Measurements from ENCODE around the gene TBC1D16. TPM values are rescaled to one million over a fixed set of nuclear protein-coding genes. Genes with fewer than 3 reads are reported as not detected.
A peak's percentile ranks its signal among the peaks of the same experiment; 100 is the strongest.

Gene TBC1D16
- polyA plus RNA-seq, 1 experiment: 9.0 TPM

DNA sequence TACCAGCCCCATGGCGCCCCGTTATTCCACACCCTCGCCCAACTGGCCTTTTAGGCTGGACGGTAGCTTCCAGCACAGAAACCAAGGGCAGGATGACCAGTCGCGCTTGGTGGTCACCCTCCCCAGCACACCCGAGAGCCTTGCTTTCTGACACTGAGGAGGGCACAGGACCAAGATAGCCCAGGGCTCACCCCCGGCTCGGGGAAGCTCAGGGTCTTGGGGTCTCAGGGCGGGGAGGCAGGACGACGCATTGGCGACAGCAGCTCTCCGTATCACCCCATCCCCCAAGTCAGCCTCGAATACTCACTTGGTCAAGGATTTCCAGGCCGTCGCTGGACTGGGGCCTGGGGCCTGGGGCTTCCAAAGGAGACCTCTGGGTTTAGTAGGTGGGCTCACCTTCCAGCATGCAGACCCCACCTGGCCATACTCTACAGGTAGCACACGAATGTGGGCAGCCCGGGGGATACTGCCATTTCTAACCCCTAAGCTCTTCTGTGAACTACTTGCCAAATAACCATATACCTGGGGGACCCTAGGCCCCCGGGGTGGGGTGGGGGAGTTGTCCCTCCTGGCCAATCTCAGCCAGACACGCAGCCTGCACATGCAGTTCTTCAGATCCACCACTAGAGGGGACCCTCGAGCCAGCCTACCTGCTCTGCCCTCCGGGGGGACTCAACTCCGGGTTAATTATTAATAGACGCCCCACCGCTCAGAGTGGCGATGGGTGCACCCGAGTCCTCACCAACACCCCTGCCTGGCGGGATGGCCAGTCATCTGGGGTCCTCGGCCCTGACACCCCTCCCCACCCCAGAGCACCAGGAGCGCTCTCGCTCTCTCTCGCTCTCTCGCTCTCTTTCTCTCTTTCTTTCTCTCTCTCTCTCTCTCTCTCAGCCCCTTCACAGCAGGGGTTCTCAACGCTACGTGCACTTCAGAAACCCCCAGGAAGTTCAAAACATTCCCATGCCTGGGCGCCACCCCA, 30.0 kb downstream of the TBC1D16 start:
- CTCF ChIA-PET: interaction anchor here (0.6 to 5.1 kb wide), 26 partner anchors 9 to 360 kb away, joined by 3 to 51 read pairs (median 4); partner anchors contain the start of gene GAA
- no peak for DNase-seq (ENCODE audit: low read depth)

DNA sequence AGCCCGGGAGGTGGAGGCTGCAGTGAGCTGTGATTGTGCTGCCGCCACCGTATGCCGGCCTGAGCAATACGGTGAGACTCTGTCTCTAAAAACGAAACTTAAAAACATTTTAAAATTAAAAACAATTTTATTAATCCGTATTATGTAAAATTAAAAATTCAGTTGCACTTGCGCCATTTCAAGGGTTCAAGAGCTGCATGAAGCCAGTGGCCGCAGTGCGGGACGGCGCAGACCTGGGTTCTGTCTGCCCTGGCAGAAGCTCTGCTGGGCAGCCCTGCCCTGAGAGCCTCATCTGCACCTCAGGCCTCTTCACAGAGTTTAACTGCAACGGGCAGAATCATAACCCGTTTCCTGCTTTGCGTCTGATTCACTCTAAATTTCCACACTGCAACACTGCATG, 31.7 kb downstream of the TBC1D16 start:
- ChIA-PET POLR2A (no interaction called here), CTCF (interaction anchor here (0.9 to 2.5 kb wide), 5 partner anchors 9 to 97 kb away, joined by 3 to 21 read pairs (median 4); partner anchors contain the start of gene GAA)
- DNase-seq (ENCODE audit: low read depth): no peak
- H3K4me3 ChIP-seq (ENCODE audit: low read depth, low read length): no peak overlapping the region
- no peaks in the 10 kb centered on the region for H3K27me3 ChIP-seq (ENCODE audit: control insufficient read depth, insufficient read depth, low read length)
- TF ChIP-seq, protein P1, sequence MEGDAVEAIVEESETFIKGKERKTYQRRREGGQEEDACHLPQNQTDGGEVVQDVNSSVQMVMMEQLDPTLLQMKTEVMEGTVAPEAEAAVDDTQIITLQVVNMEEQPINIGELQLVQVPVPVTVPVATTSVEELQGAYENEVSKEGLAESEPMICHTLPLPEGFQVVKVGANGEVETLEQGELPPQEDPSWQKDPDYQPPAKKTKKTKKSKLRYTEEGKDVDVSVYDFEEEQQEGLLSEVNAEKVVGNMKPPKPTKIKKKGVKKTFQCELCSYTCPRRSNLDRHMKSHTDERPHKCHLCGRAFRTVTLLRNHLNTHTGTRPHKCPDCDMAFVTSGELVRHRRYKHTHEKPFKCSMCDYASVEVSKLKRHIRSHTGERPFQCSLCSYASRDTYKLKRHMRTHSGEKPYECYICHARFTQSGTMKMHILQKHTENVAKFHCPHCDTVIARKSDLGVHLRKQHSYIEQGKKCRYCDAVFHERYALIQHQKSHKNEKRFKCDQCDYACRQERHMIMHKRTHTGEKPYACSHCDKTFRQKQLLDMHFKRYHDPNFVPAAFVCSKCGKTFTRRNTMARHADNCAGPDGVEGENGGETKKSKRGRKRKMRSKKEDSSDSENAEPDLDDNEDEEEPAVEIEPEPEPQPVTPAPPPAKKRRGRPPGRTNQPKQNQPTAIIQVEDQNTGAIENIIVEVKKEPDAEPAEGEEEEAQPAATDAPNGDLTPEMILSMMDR (IDR thresholded peaks at IDR 0.05; ENCODE audit: insufficient read depth, low read depth, low read length): no peak
- H3K36me3 ChIP-seq (ENCODE audit: control insufficient read depth, insufficient read depth, low read length): peaks cover 11% of the 10 kb centered on the region

More for the DNA sequence above, 30.0 kb downstream of the TBC1D16 start:
- Histone ChIP-seq H3K36me3 (ENCODE audit: control insufficient read depth, insufficient read depth, low read length) (peaks cover 17% of the 10 kb centered on the region), H3K27me3 (ENCODE audit: control insufficient read depth, insufficient read depth, low read length) (no peaks in the 10 kb centered on the region), H3K4me3 (ENCODE audit: low read depth, low read length) (no peak overlapping the region)
- POLR2A ChIA-PET: no interaction called here
- TF ChIP-seq, protein P1 (IDR thresholded peaks at IDR 0.05; ENCODE audit: insufficient read depth, low read depth, low read length): peak; percentile 99

DNA sequence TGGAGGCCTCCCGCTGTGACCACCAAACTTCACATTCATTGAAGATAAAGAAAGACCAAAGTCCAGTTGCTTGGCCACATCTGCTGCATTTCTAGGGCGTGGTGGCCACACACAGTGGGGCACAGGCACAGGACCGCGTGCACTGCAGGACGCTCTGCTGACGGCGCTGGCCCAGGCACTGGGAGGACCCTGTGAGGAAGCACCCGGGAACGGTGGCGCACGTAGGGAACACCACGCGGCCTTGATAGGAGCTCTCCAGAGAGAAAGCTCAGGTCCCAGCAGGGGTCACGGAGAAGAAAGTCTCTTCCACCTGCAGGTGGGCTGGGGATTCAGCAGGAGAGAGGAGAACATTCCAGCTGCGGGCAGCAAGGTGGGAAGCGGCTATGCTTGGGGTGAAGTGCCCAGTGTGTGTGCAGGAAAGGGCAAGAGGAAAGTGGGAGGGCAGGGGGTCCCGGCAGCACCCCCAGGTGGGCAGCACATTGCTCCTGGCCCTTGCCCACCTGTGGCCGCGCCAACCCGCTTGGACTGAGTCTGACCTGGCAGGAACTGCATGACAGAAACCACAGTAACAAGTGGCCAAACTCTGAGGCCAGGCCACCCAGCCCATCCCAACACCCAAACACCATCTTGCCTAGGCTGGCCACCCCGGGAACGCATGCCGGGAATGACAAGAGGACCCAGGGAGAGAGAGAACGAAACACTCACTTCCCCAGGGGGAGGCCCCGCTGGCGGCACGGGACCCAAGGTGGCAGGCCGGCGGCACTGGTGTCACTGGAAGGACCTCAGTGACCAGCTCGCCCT, 32.8 kb downstream of the TBC1D16 start:
- ChIA-PET CTCF (interaction anchor here (0.5 to 2.9 kb wide), 4 partner anchors 11 to 206 kb away, joined by 3 to 9 read pairs (median 4); partner anchors contain the start of genes CBX8 and GAA), POLR2A (no interaction called here)
- DNase-seq (ENCODE audit: low read depth): no peak
- no peaks in the 10 kb centered on the region for H3K27me3 ChIP-seq (ENCODE audit: control insufficient read depth, insufficient read depth, low read length)
- TF ChIP-seq, protein P1 (IDR thresholded peaks at IDR 0.05; ENCODE audit: insufficient read depth, low read depth, low read length): no peak
- H3K4me3 ChIP-seq (ENCODE audit: low read depth, low read length): no peak overlapping the region
- peaks cover 11% of the 10 kb centered on the region for H3K36me3 ChIP-seq (ENCODE audit: control insufficient read depth, insufficient read depth, low read length)

DNA sequence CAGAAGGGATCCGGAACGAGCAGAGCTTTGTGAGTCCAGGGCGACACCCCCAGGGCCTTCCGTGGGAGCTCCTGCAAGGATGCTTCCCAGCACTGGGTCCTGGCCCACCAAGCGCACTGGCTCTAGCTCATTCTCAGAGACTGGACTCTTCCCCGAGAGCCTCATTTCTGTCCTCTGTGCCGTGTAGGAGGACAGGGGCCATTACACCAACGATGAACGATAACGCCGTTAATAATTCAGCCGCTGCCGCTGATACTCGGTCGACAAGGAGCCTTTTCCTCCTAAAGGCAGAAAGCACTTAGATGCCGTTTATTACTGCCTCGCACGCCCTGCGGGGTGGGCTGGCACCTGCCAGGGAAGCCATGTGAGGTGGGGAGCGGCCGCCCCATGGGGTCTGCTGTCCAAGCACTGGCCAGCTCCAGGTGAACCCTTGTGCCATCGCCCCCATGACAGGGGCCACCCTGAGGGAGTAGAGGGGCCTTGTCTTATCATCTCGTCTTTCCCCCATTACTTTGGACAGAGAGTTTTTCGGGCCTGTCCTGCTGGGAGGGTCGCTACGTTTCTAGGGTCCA, 33.5 kb downstream of the TBC1D16 start:
- ChIA-PET POLR2A (no interaction called here), CTCF (interaction anchor here (0.5 to 2.9 kb wide), 3 partner anchors 10 to 80 kb away, joined by 3 to 9 read pairs (median 4); no protein-coding TSS in a partner anchor)
- Histone ChIP-seq H3K4me3 (ENCODE audit: low read depth, low read length) (no peak overlapping the region), H3K27me3 (ENCODE audit: control insufficient read depth, insufficient read depth, low read length) (no peaks in the 10 kb centered on the region), H3K36me3 (ENCODE audit: control insufficient read depth, insufficient read depth, low read length) (peaks cover 8% of the 10 kb centered on the region)
- TF ChIP-seq, protein P1 (IDR thresholded peaks at IDR 0.05; ENCODE audit: insufficient read depth, low read depth, low read length): no peak
- DNase-seq (ENCODE audit: low read depth): no peak
